ENCODE measurements around the gene PRDM9. TPM values are rescaled to one million over a fixed set of nuclear protein-coding genes. Genes with fewer than 3 reads are reported as not detected.
"Not testable (repeated sequence)": the region's sequence is repeated elsewhere in the genome, so short reads cannot be mapped to it uniquely, and the experiment has no call there.

PRDM9 gene
- total RNA-seq, 1 experiment from 2014 or later: not detected

GRCh38 chr5:23496576-23496975 is 10.8 kb upstream of the PRDM9 start:
- H3K4me1 ChIP-seq (replicated peaks): no peaks in the 10 kb centered on the region
- no peaks in the 10 kb centered on the region for H3K36me3 ChIP-seq
- H3K27ac ChIP-seq: no peak overlapping the region
- DNase-seq (ENCODE audit: low read depth in 1 of 2, low spot score in 2 of 2): no peak
- H3K27me3 ChIP-seq (replicated peaks): no peaks in the 10 kb centered on the region
- H3K4me3 ChIP-seq: no peak overlapping the region
- no peaks in the 10 kb centered on the region for H3K9me3 ChIP-seq (replicated peaks)

- no peak overlapping the region for H3K4me3 ChIP-seq
- no peak overlapping the region for H3K27ac ChIP-seq
Measured at GRCh38 chr5:23506329-23507236, 826 bp upstream of the PRDM9 start.

GRCh38 chr5:23510434-23510833 is 3.0 kb downstream of the PRDM9 start:
- H3K27me3 ChIP-seq (replicated peaks); H3K4me1 ChIP-seq (replicated peaks); H3K36me3 ChIP-seq; DNase-seq (ENCODE audit: low read depth in 1 of 2, low spot score in 2 of 2); H3K9me3 ChIP-seq (replicated peaks); H3K4me3 ChIP-seq; H3K27ac ChIP-seq: not testable (repeated sequence)

More at GRCh38 chr5:23506329-23507236, 826 bp upstream of the PRDM9 start:
- no peaks in the 10 kb centered on the region for H3K36me3 ChIP-seq
- no peak for DNase-seq (ENCODE audit: low read depth in 1 of 2, low spot score in 2 of 2)
- no peaks in the 10 kb centered on the region for H3K27me3 ChIP-seq (replicated peaks)
- no peaks in the 10 kb centered on the region for H3K9me3 ChIP-seq (replicated peaks)
- no peaks in the 10 kb centered on the region for H3K4me1 ChIP-seq (replicated peaks)

- no peak for DNase-seq (ENCODE audit: low read depth in 1 of 2, low spot score in 2 of 2)
- H3K27me3 ChIP-seq (replicated peaks): no peaks in the 10 kb centered on the region
- H3K27ac ChIP-seq: no peak overlapping the region
- H3K9me3 ChIP-seq (replicated peaks): no peaks in the 10 kb centered on the region
- H3K36me3 ChIP-seq: no peaks in the 10 kb centered on the region
- no peaks in the 10 kb centered on the region for H3K4me1 ChIP-seq (replicated peaks)
- no peak overlapping the region for H3K4me3 ChIP-seq
Measured at GRCh38 chr5:23522553-23522952, 15.1 kb downstream of the PRDM9 start.

GRCh38 chr5:23523031-23523430 is 15.6 kb downstream of the PRDM9 start:
- H3K27ac ChIP-seq: no peak overlapping the region
- no peaks in the 10 kb centered on the region for H3K4me1 ChIP-seq (replicated peaks)
- no peaks in the 10 kb centered on the region for H3K9me3 ChIP-seq (replicated peaks)
- no peaks in the 10 kb centered on the region for H3K36me3 ChIP-seq
- no peaks in the 10 kb centered on the region for H3K27me3 ChIP-seq (replicated peaks)
- DNase-seq (ENCODE audit: low read depth in 1 of 2, low spot score in 2 of 2): no peak
- no peak overlapping the region for H3K4me3 ChIP-seq

- DNase-seq (ENCODE audit: low read depth in 1 of 2, low spot score in 2 of 2): no peak
- no peaks in the 10 kb centered on the region for H3K4me1 ChIP-seq (replicated peaks)
- no peaks in the 10 kb centered on the region for H3K27me3 ChIP-seq (replicated peaks)
- no peak overlapping the region for H3K4me3 ChIP-seq
- no peak overlapping the region for H3K27ac ChIP-seq
- no peaks in the 10 kb centered on the region for H3K9me3 ChIP-seq (replicated peaks)
- no peaks in the 10 kb centered on the region for H3K36me3 ChIP-seq
Measured at GRCh38 chr5:23523998-23524397, 16.6 kb downstream of the PRDM9 start.

GRCh38 chr5:23525751-23526150 is 18.3 kb downstream of the PRDM9 start:
- Histone ChIP-seq H3K4me1 (replicated peaks) (no peaks in the 10 kb centered on the region), H3K27ac (no peak overlapping the region), H3K9me3 (replicated peaks) (no peaks in the 10 kb centered on the region), H3K27me3 (replicated peaks) (no peaks in the 10 kb centered on the region), H3K36me3 (no peaks in the 10 kb centered on the region), H3K4me3 (no peak overlapping the region)
- DNase-seq (ENCODE audit: low read depth in 1 of 2, low spot score in 2 of 2): no peak

GRCh38 chr5:23526616-23527015 is 19.2 kb downstream of the PRDM9 start:
- not testable (repeated sequence) for H3K27me3 ChIP-seq (replicated peaks); DNase-seq (ENCODE audit: low read depth in 1 of 2, low spot score in 2 of 2); H3K4me3 ChIP-seq

GRCh38 chr5:23527216-23527920 is 20.0 kb downstream of the PRDM9 start:
- DNase-seq (ENCODE audit: low read depth in 1 of 2, low spot score in 2 of 2); H3K27ac ChIP-seq: not testable (repeated sequence)

More at GRCh38 chr5:23526616-23527015, 19.2 kb downstream of the PRDM9 start:
- H3K27ac ChIP-seq; H3K36me3 ChIP-seq; H3K9me3 ChIP-seq (replicated peaks); H3K4me1 ChIP-seq (replicated peaks): not testable (repeated sequence)

GRCh38 chr5:23528677-23529076 is 21.3 kb downstream of the PRDM9 start:
- Histone ChIP-seq H3K36me3 (no peaks in the 10 kb centered on the region), H3K4me1 (replicated peaks) (no peaks in the 10 kb centered on the region), H3K4me3 (no peak overlapping the region), H3K9me3 (replicated peaks) (no peaks in the 10 kb centered on the region), H3K27me3 (replicated peaks) (no peaks in the 10 kb centered on the region), H3K27ac (no peak overlapping the region)
- DNase-seq (ENCODE audit: low read depth in 1 of 2, low spot score in 2 of 2): no peak

More at GRCh38 chr5:23527216-23527920, 20.0 kb downstream of the PRDM9 start:
- not testable (repeated sequence) for H3K36me3 ChIP-seq; H3K4me3 ChIP-seq; H3K4me1 ChIP-seq (replicated peaks); H3K9me3 ChIP-seq (replicated peaks); H3K27me3 ChIP-seq (replicated peaks)

- DNase-seq (ENCODE audit: low read depth in 1 of 2, low spot score in 2 of 2): no peak
- Histone ChIP-seq H3K36me3 (no peaks in the 10 kb centered on the region), H3K27ac (no peak overlapping the region), H3K27me3 (replicated peaks) (no peaks in the 10 kb centered on the region), H3K4me3 (no peak overlapping the region), H3K9me3 (replicated peaks) (no peaks in the 10 kb centered on the region), H3K4me1 (replicated peaks) (no peaks in the 10 kb centered on the region)
Measured at GRCh38 chr5:23530571-23530970, 23.2 kb downstream of the PRDM9 start.

- DNase-seq (ENCODE audit: low read depth in 1 of 2, low spot score in 2 of 2): no peak
- no peaks in the 10 kb centered on the region for H3K27me3 ChIP-seq (replicated peaks)
Measured at GRCh38 chr5:23571059-23571458, 63.6 kb downstream of the PRDM9 start.

More at GRCh38 chr5:23571059-23571458, 63.6 kb downstream of the PRDM9 start:
- no peak overlapping the region for H3K4me3 ChIP-seq
- H3K36me3 ChIP-seq: no peaks in the 10 kb centered on the region
- H3K27ac ChIP-seq: no peak overlapping the region
- H3K9me3 ChIP-seq (replicated peaks): no peaks in the 10 kb centered on the region
- no peaks in the 10 kb centered on the region for H3K4me1 ChIP-seq (replicated peaks)

All from SJSA1 (cell line).